T-helper 2 cell treated with Interferon-gamma antibody and Interleukin-4, amounts not matched to agents 5 μg/mL and 100 μg/mL, for 36 hours (primary cell): ENCODE results near the gene NIPBL.
"Not testable (repeated sequence)": the region's sequence is repeated elsewhere in the genome, so short reads cannot be mapped to it uniquely, and the experiment has no call there.

ENCODE experiments used
- DNase-seq: peaks from one replicate; pipeline ENCODE4 v3.0.0; 2021; ENCODE audit warnings: low spot score
- H3K27ac Mint-ChIP-seq: one replicate; pipeline ENCODE4 v1.8.0; 2021; ENCODE audit warnings: mild to moderate bottlenecking, mixed read lengths
- H3K27me3 Mint-ChIP-seq: one replicate; pipeline ENCODE4 v1.8.0; 2021; ENCODE audit warnings: low read depth, mixed read lengths
- H3K36me3 Mint-ChIP-seq: one replicate; pipeline ENCODE4 v1.8.0; 2021; ENCODE audit warnings: low read depth, mixed read lengths
- H3K4me1 Mint-ChIP-seq: one replicate; pipeline ENCODE4 v1.8.0; 2021; ENCODE audit warnings: low read depth, mixed read lengths
- H3K4me3 Mint-ChIP-seq: one replicate; pipeline ENCODE4 v1.8.0; 2022; ENCODE audit warnings: mild to moderate bottlenecking, moderate library complexity, mixed read lengths
- H3K9me3 Mint-ChIP-seq: one replicate; pipeline ENCODE4 v1.8.0; 2021; ENCODE audit warnings: mixed read lengths

The NIPBL gene

DNA sequence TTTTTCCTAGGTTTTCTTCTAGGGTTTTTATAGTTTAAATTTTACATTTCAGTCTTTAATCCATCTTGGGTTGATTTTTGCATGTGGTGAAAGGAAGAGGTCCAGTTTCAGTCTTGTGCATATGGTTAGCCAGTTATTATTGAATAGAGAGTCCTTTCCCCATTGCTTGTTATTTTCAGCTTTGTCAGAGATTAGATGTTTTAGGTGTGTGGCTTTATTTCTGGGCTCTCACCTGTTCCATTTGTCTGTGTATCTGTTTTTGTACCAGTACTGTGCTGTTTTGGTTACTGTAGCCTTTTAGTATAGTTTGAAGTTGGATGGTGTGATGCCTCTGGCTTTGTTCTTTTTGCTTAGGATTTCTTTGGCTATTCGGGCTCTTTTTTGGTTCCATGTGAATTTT, 25.8 kb downstream of the NIPBL start:
- DNase-seq: no peak
- no peak overlapping the region for H3K4me3 Mint-ChIP-seq
- peaks cover 18% of the 10 kb centered on the region for H3K4me1 Mint-ChIP-seq
- H3K9me3 Mint-ChIP-seq: peaks cover 15% of the 10 kb centered on the region
- no peaks in the 10 kb centered on the region for H3K27me3 Mint-ChIP-seq
- no peak overlapping the region for H3K27ac Mint-ChIP-seq
- peaks cover 12% of the 10 kb centered on the region for H3K36me3 Mint-ChIP-seq

- no peak overlapping the region for H3K4me3 Mint-ChIP-seq
- no peak overlapping the region for H3K27ac Mint-ChIP-seq
- H3K4me1 Mint-ChIP-seq: peaks cover 17% of the 10 kb centered on the region
Observed at GRCh38 chr5:36904677-36905076, 28.1 kb downstream of the NIPBL start.

DNA sequence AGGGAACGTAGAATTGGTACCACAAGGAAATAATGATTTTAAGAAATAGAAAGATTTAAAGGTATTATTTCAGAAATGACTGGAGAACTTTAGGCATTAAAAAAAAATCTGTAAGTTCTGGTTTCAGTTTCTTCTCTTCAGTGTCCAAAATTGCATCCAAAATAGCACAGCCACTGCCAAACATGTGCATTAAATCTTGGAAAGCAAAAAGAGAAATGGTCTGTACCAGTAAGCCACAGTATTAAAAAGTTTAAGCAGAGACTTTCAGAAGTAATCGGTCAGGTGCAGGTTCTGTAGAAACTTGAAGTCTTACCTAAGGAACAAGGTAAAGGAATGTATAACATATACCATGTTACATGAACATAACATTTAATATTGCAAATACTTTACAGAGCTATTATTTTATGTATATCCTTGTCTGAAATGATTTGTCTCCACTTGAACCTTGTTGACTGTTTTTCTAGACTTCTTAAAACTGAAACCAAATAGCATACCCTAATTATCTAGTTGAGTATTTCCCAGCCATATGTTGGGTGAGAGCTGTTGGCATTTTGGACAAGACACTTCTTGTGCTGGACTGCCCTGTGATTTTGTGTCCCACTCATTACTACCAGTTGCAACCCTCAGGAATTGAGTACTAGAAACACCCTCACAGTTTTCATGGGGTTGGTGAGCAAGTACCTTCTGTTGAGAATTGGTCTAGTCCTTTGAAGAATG, 32.1 kb downstream of the NIPBL start:
- H3K36me3 Mint-ChIP-seq: no peaks in the 10 kb centered on the region
- no peaks in the 10 kb centered on the region for H3K9me3 Mint-ChIP-seq
- no peak overlapping the region for H3K4me3 Mint-ChIP-seq
- no peak for DNase-seq
- H3K27ac Mint-ChIP-seq: no peak overlapping the region
- peaks cover 12% of the 10 kb centered on the region for H3K4me1 Mint-ChIP-seq
- H3K27me3 Mint-ChIP-seq: no peaks in the 10 kb centered on the region

More at GRCh38 chr5:36904677-36905076, 28.1 kb downstream of the NIPBL start:
- H3K27me3 Mint-ChIP-seq: no peaks in the 10 kb centered on the region
- peaks cover 12% of the 10 kb centered on the region for H3K36me3 Mint-ChIP-seq
- DNase-seq: no peak
- peaks cover 15% of the 10 kb centered on the region for H3K9me3 Mint-ChIP-seq

DNA sequence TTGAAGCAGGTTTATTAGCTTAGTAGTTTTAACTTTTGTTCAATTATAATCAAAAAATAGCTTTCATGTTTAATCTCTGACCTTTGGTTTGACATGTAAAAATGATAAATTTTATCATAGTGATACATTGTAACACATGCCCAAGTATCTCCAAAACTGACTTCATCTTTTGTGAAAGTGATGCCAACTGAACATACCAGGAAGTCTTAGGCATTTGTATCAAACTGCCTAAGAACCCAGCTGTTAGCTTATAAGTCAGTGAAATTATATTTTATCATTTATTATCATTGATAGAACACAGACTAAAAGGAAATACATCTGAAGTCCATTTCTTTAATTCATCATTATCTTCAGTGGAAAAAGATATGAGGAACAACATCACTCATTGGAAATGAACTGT, 39.1 kb downstream of the NIPBL start:
- DNase-seq: no peak
- Mint-ChIP-seq H3K4me1 (peaks cover 2% of the 10 kb centered on the region), H3K9me3 (peaks cover 6% of the 10 kb centered on the region), H3K4me3 (no peak overlapping the region), H3K27ac (no peak overlapping the region), H3K36me3 (peaks cover 9% of the 10 kb centered on the region), H3K27me3 (no peaks in the 10 kb centered on the region)

GRCh38 chr5:36916614-36917013, 40.0 kb downstream of the NIPBL start:
- not testable (repeated sequence) for H3K27ac Mint-ChIP-seq, H3K4me3 Mint-ChIP-seq, H3K27me3 Mint-ChIP-seq, H3K36me3 Mint-ChIP-seq, H3K9me3 Mint-ChIP-seq, H3K4me1 Mint-ChIP-seq, DNase-seq

GRCh38 chr5:36917358-36917757, 40.8 kb downstream of the NIPBL start:
- not testable (repeated sequence) for H3K4me3 Mint-ChIP-seq, H3K27ac Mint-ChIP-seq, H3K9me3 Mint-ChIP-seq, H3K27me3 Mint-ChIP-seq, H3K4me1 Mint-ChIP-seq, H3K36me3 Mint-ChIP-seq, DNase-seq

GRCh38 chr5:36919238-36919637, 42.7 kb downstream of the NIPBL start:
- Mint-ChIP-seq H3K9me3 (peaks cover 6% of the 10 kb centered on the region), H3K27ac (no peak overlapping the region), H3K4me1 (peaks cover 4% of the 10 kb centered on the region), H3K36me3 (peaks cover 9% of the 10 kb centered on the region), H3K27me3 (no peaks in the 10 kb centered on the region), H3K4me3 (no peak overlapping the region)
- no peak for DNase-seq

DNA sequence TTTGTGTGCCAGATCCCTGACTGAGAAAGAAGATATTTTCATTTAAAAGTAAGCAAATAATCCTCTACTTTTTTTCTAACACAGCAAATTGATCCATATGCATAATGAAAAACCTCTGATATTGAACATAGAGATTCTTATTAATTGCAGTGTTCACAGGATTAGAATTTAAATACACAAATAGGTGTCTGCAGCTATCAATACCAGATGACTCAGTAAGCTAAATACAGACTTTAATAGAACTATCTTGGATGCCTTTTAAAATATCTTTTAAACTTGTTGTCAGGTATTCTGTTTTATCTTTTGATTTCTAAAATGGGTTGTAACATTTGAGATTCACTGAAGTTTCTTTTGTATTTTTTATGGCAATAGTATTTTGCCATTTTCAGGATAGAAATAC, 43.1 kb downstream of the NIPBL start:
- peaks cover 6% of the 10 kb centered on the region for H3K9me3 Mint-ChIP-seq
- no peak overlapping the region for H3K27ac Mint-ChIP-seq
- peaks cover 4% of the 10 kb centered on the region for H3K4me1 Mint-ChIP-seq
- H3K4me3 Mint-ChIP-seq: no peak overlapping the region
- peaks cover 9% of the 10 kb centered on the region for H3K36me3 Mint-ChIP-seq
- H3K27me3 Mint-ChIP-seq: no peaks in the 10 kb centered on the region
- DNase-seq: no peak

- H3K4me3 Mint-ChIP-seq: no peak overlapping the region
Observed at GRCh38 chr5:36928947-36929346, 52.4 kb downstream of the NIPBL start.

GRCh38 chr5:36929438-36929837, 52.9 kb downstream of the NIPBL start:
- Mint-ChIP-seq H3K36me3 (peaks cover 9% of the 10 kb centered on the region), H3K4me3 (no peak overlapping the region), H3K27me3 (no peaks in the 10 kb centered on the region), H3K4me1 (peaks cover 13% of the 10 kb centered on the region), H3K27ac (no peak overlapping the region), H3K9me3 (no peaks in the 10 kb centered on the region)
- no peak for DNase-seq

More at GRCh38 chr5:36928947-36929346, 52.4 kb downstream of the NIPBL start:
- H3K27ac Mint-ChIP-seq: no peak overlapping the region
- H3K27me3 Mint-ChIP-seq: no peaks in the 10 kb centered on the region
- peaks cover 9% of the 10 kb centered on the region for H3K36me3 Mint-ChIP-seq
- DNase-seq: no peak
- H3K4me1 Mint-ChIP-seq: peaks cover 13% of the 10 kb centered on the region
- no peaks in the 10 kb centered on the region for H3K9me3 Mint-ChIP-seq

- peaks cover 19% of the 10 kb centered on the region for H3K4me1 Mint-ChIP-seq
- no peaks in the 10 kb centered on the region for H3K9me3 Mint-ChIP-seq
- no peak overlapping the region for H3K4me3 Mint-ChIP-seq
- DNase-seq: no peak
- H3K36me3 Mint-ChIP-seq: peaks cover 5% of the 10 kb centered on the region
- no peaks in the 10 kb centered on the region for H3K27me3 Mint-ChIP-seq
- no peak overlapping the region for H3K27ac Mint-ChIP-seq
Observed at GRCh38 chr5:36932056-36932455, 55.5 kb downstream of the NIPBL start.

DNA sequence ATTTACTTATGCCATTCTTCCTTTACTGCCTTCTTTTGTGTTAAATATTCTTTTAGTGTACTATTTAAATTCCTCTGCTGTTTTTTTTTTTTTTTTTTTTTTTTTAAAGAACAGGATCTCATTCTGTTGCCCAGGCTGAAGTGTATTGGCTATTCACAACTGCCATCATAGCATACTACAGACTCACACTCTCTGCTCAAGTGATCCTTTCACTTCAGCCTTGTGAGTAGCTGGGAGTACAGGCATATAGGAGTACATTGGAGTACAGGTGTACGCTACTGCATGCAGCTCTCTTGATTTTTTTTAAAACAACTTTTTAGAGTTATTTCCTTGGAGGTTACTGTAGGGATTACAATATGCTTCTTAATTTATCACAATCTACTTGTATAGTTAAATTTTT, 56.1 kb downstream of the NIPBL start:
- no peaks in the 10 kb centered on the region for H3K27me3 Mint-ChIP-seq
- DNase-seq: no peak
- peaks cover 5% of the 10 kb centered on the region for H3K36me3 Mint-ChIP-seq
- peaks cover 19% of the 10 kb centered on the region for H3K4me1 Mint-ChIP-seq
- H3K27ac Mint-ChIP-seq: no peak overlapping the region
- H3K4me3 Mint-ChIP-seq: no peak overlapping the region
- no peaks in the 10 kb centered on the region for H3K9me3 Mint-ChIP-seq

GRCh38 chr5:36934740-36935356, 58.3 kb downstream of the NIPBL start:
- no peaks in the 10 kb centered on the region for H3K27me3 Mint-ChIP-seq
- H3K27ac Mint-ChIP-seq: no peak overlapping the region
- no peaks in the 10 kb centered on the region for H3K9me3 Mint-ChIP-seq
- no peak overlapping the region for H3K4me3 Mint-ChIP-seq
- H3K4me1 Mint-ChIP-seq: peaks cover 8% of the 10 kb centered on the region
- no peak for DNase-seq
- peaks cover 5% of the 10 kb centered on the region for H3K36me3 Mint-ChIP-seq

DNA sequence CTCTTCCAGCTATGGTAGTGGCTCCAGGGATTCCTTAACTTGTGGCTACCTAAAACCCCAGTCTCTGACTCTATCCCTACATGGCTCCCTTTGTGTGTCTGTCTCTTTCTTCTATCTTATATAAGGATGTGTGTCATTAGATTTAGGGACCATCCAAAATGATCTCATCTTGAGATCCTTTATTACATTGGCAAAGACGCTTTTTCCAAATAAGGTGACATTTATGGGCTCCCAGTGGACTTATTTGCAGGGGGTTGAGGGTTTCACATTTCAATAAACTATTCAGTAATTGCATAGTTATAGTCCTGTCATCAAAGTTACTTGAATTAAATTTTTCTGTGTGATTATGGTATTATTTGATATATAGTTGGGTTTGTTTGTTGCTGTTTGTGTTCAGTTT, 59.2 kb downstream of the NIPBL start:
- peaks cover 10% of the 10 kb centered on the region for H3K4me1 Mint-ChIP-seq
- H3K4me3 Mint-ChIP-seq: no peak overlapping the region
- H3K9me3 Mint-ChIP-seq: no peaks in the 10 kb centered on the region
- H3K27ac Mint-ChIP-seq: no peak overlapping the region
- H3K36me3 Mint-ChIP-seq: peaks cover 5% of the 10 kb centered on the region
- H3K27me3 Mint-ChIP-seq: no peaks in the 10 kb centered on the region
- DNase-seq: no peak

DNA sequence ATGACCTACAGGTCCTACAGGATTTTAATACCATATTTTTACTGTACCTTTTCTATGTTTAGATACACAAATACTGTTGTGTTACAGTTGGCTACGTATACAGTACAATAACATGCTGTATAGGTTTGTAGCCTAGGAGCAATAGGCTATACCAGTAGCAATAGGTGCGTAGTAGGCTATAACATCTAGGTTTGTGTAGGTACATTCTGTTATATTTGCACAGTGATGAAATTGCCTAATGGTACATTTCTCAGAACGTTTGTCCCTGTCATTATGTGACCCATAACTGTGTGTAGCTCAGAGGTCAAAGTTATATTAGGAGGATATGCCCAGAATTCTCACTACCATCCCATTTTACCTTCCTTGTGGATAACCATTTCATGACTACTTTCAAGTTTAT, 59.7 kb downstream of the NIPBL start:
- no peak for DNase-seq
- no peak overlapping the region for H3K27ac Mint-ChIP-seq
- no peak overlapping the region for H3K4me3 Mint-ChIP-seq
- H3K9me3 Mint-ChIP-seq: no peaks in the 10 kb centered on the region
- H3K4me1 Mint-ChIP-seq: peaks cover 10% of the 10 kb centered on the region
- H3K27me3 Mint-ChIP-seq: no peaks in the 10 kb centered on the region
- H3K36me3 Mint-ChIP-seq: peaks cover 5% of the 10 kb centered on the region
